KBM-7 (cell line): Measurements from ENCODE around the gene SDK1.
"Not testable (repeated sequence)": the region's sequence is repeated elsewhere in the genome, so short reads cannot be mapped to it uniquely, and the experiment has no call there.

Experiments
- DNase-seq: peaks from one replicate; pipeline ENCODE4 v3.0.0-alpha.2; 2015
- in situ Hi-C: fragments of 300-500 bp; cut with MboI; formaldehyde crosslinking; loops from 2 replicates; pipeline ENCODE4 v1.14.3; 2020; ENCODE audit warnings: low sequenced_read_pairs, low pct_unique_long_range_greater_than_20kb, mixed read lengths

Gene SDK1

GRCh38 chr7:4307316-4308204, 1006.5 kb downstream of the SDK1 start:
- in situ Hi-C loops: no loop called here
- DNase-seq: no peak

- no peak for DNase-seq
- in situ Hi-C loops: no loop called here
Measured at GRCh38 chr7:4308205-4308590, 1007.1 kb downstream of the SDK1 start.

GRCh38 chr7:4313911-4314310, 1012.9 kb downstream of the SDK1 start:
- in situ Hi-C loops, DNase-seq: not testable (repeated sequence)

GRCh38 chr7:4314316-4314715, 1013.3 kb downstream of the SDK1 start:
- in situ Hi-C loops: not testable (repeated sequence)

More at GRCh38 chr7:4314316-4314715, 1013.3 kb downstream of the SDK1 start:
- not testable (repeated sequence) for DNase-seq
